Activated CD8-positive, alpha-beta T cell treated with anti-CD3 and anti-CD28 coated beads for 36 hours (primary cell): Measurements from ENCODE around the gene EMX1. TPM values are rescaled to one million over a fixed set of nuclear protein-coding genes. Genes with fewer than 3 reads are reported as not detected.
A peak's percentile ranks its signal among the peaks of the same experiment; 100 is the strongest.

Experiments used
- ATAC-seq: fragments of 200-7000 bp; cut with Tn5 transposase; one replicate; pipeline ENCODE4 v1.10.0; 2021; ENCODE audit warnings: mild to moderate bottlenecking, moderate library complexity
- CTCF ChIA-PET: fragments of 350-600 bp; sonication (Branson Sonifier 250); formaldehyde crosslinking; loops from one replicate; lab custom pipeline; 2021; ENCODE audit warnings: antibody characterized with exemption; lab: Charles Lee
- POLR2A ChIA-PET: fragments of 350-600 bp; sonication (Branson Sonifier 250); formaldehyde crosslinking; loops from one replicate; lab custom pipeline; 2021; ENCODE audit warnings: antibody characterized with exemption; lab: Charles Lee
- DNase-seq: peaks from one replicate; pipeline ENCODE4 v3.0.0-alpha.2; 2020
- H3K27ac Mint-ChIP-seq: one replicate; pipeline ENCODE4 v1.8.0; 2021; ENCODE audit warnings: mild to moderate bottlenecking, mixed read lengths
- H3K27me3 Mint-ChIP-seq: one replicate; pipeline ENCODE4 v1.8.0; 2021; ENCODE audit warnings: mixed read lengths
- H3K36me3 Mint-ChIP-seq: one replicate; pipeline ENCODE4 v1.8.0; 2021; ENCODE audit warnings: low read depth, mixed read lengths
- H3K4me1 Mint-ChIP-seq: one replicate; pipeline ENCODE4 v1.8.0; 2021; ENCODE audit warnings: low read depth, mixed read lengths
- H3K4me3 Mint-ChIP-seq: one replicate; pipeline ENCODE4 v1.8.0; 2021; ENCODE audit warnings: mild to moderate bottlenecking, moderate library complexity, mixed read lengths
- H3K9me3 Mint-ChIP-seq: one replicate; pipeline ENCODE4 v1.8.0; 2021; ENCODE audit warnings: mixed read lengths
- intact Hi-C: fragments of 100-400 bp; cut with micrococcal nuclease; formaldehyde crosslinking; loops from one replicate; pipeline ENCODE4 v1.10.0; 2022
- total RNA-seq, 2 experiments: library from RNA; stranded (reverse); gene quantifications; one replicate each; pipeline ENCODE4 v1.2.3, GENCODE V29; 2021
- TF ChIP-seq, protein P1 (sequence below): fragments of 200-600 bp; IDR thresholded peaks from one replicate; pipeline ENCODE4 v1.8.0; 2022; ENCODE audit warnings: antibody characterized with exemption, mild to moderate bottlenecking

The EMX1 gene
- total RNA-seq = not detected

DNA sequence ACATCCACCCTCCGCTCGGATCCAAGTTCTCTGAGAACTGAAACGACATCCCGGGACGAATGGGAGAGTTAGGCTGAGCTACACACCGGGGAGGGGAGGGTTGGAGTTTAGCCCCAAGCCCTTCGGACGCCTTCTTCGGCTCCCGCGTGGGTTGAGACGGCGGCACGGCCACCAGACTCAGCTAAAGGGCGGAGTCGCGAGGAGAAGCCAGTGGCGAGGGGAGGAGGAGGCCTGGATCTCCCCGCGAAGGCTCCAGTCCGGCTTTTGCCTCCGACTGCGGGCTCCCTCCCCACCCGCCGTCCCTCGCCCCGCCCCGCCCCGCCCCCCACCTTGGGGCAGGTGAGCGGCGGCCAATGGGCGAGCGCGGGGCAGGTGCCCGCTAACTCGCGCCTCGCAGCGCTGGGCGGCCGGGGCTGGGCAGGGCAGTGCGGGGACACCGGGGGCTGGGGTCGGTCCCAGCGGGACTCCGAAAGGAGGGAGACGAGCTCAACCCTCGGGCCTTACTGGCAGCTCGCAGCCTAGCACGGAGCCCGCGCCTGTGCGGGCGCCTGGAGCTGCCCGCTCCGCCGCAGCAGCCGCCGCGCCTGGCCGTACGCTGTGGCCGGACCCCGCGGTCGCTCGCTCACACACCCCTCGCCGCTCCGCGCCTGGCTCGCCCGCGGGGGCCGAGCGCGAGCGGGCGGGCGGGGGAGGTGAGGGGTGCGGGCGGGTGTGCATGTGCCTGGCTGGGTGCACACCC, at the start of gene EMX1:
EMX1 (plus strand) TSS at position 382 of the 739 bp plus-strand sequence; CDS start at position 716, 334 bp downstream.
- CTCF ChIA-PET = interaction anchor here (0.9 to 3.3 kb wide), 6 partner anchors 10 to 56 kb away, joined by 3 to 23 read pairs (median 6); partner anchors contain the start of gene SPR
- Mint-ChIP-seq H3K4me1 (peaks cover 31% of the 10 kb centered on the region), H3K27me3 (peaks cover 78% of the 10 kb centered on the region), H3K27ac (no peak within 1 kb of the TSS), H3K4me3 (peak within 1 kb of the TSS; percentile 69), H3K36me3 (no peaks in the 10 kb centered on the region), H3K9me3 (no peaks in the 10 kb centered on the region)
- DNase-seq (peak; percentile 63), ATAC-seq (peak; percentile 62)
- intact Hi-C loops = no loop called here
- POLR2A ChIA-PET = interaction anchor here (0.8 to 1.3 kb wide), 2 partner anchors 9 to 14 kb away, joined by 3 to 4 read pairs; no protein-coding TSS in a partner anchor
- TF ChIP-seq, protein P1, sequence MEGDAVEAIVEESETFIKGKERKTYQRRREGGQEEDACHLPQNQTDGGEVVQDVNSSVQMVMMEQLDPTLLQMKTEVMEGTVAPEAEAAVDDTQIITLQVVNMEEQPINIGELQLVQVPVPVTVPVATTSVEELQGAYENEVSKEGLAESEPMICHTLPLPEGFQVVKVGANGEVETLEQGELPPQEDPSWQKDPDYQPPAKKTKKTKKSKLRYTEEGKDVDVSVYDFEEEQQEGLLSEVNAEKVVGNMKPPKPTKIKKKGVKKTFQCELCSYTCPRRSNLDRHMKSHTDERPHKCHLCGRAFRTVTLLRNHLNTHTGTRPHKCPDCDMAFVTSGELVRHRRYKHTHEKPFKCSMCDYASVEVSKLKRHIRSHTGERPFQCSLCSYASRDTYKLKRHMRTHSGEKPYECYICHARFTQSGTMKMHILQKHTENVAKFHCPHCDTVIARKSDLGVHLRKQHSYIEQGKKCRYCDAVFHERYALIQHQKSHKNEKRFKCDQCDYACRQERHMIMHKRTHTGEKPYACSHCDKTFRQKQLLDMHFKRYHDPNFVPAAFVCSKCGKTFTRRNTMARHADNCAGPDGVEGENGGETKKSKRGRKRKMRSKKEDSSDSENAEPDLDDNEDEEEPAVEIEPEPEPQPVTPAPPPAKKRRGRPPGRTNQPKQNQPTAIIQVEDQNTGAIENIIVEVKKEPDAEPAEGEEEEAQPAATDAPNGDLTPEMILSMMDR = no peak

GRCh38 chr2:72871060-72871459, 46.3 kb upstream of the EMX1 start:
- no peaks in the 10 kb centered on the region for H3K4me1 Mint-ChIP-seq
- H3K9me3 Mint-ChIP-seq = peaks cover 3% of the 10 kb centered on the region
- TF ChIP-seq, protein P1 = no peak
- no peaks in the 10 kb centered on the region for H3K36me3 Mint-ChIP-seq
- ChIA-PET POLR2A (no interaction called here), CTCF (interaction anchor here (0.8 to 3.7 kb wide), 5 partner anchors 8 to 22 kb away, joined by 3 to 16 read pairs (median 6); partner anchors contain the start of gene SPR)
- no peak overlapping the region for H3K27ac Mint-ChIP-seq
- no peak overlapping the region for H3K4me3 Mint-ChIP-seq
- ATAC-seq (no peak), DNase-seq (no peak)
- intact Hi-C loops = no loop called here
- peaks cover 24% of the 10 kb centered on the region for H3K27me3 Mint-ChIP-seq

DNA sequence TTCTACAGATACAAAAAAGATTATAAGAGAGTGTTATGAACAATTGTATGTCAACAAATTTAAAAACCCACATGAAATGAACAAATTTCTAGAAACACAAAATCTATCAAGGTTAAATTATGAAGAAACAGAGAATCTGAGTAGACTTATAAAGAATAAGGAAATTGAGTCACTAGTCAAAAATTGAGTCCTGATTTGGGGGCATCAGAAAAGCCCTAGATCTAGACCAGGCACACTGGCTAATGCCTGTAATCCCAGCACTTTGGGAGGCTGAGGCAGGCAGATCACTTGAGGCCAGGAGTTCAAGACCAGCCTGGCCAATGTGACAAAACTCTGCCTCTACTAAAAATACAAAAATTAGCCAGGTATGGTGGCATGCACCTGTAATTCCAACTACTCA, 45.4 kb upstream of the EMX1 start:
- Mint-ChIP-seq H3K36me3 (no peaks in the 10 kb centered on the region), H3K9me3 (peaks cover 3% of the 10 kb centered on the region)

GRCh38 chr2:72883356-72883962, 33.9 kb upstream of the EMX1 start:
- peak; percentile 60 for DNase-seq
- TF ChIP-seq, protein P1 = no peak
- Mint-ChIP-seq H3K4me3 (no peak overlapping the region), H3K36me3 (no peaks in the 10 kb centered on the region), H3K9me3 (no peaks in the 10 kb centered on the region), H3K27me3 (peaks cover 47% of the 10 kb centered on the region), H3K27ac (no peak overlapping the region), H3K4me1 (peaks cover 3% of the 10 kb centered on the region)
- intact Hi-C loops = no loop called here
- CTCF ChIA-PET = interaction anchor here (1.0 to 2.4 kb wide), 6 partner anchors 10 to 114 kb away, joined by 3 to 13 read pairs (median 6); no protein-coding TSS in a partner anchor
- POLR2A ChIA-PET = no interaction called here
- ATAC-seq = no peak

More for the DNA sequence above, 45.4 kb upstream of the EMX1 start:
- ChIA-PET CTCF (interaction anchor here (0.8 to 3.7 kb wide), 4 partner anchors 9 to 15 kb away, joined by 3 to 16 read pairs (median 10); partner anchors contain the start of gene SPR), POLR2A (no interaction called here)
- ATAC-seq (no peak), DNase-seq (no peak)
- intact Hi-C loops = no loop called here
- H3K27ac Mint-ChIP-seq = no peak overlapping the region
- no peak overlapping the region for H3K4me3 Mint-ChIP-seq
- peaks cover 21% of the 10 kb centered on the region for H3K27me3 Mint-ChIP-seq
- TF ChIP-seq, protein P1 = no peak
- no peaks in the 10 kb centered on the region for H3K4me1 Mint-ChIP-seq
